K562 (cell line): ENCODE measurements around the gene GSC. TPM values are rescaled to one million over a fixed set of nuclear protein-coding genes. Genes with fewer than 3 reads are reported as not detected.

ENCODE experiments used
- ATAC-seq: fragments of 200-7000 bp; cut with Tn5 transposase; 3 replicates; pipeline ENCODE4 v1.9.1; 2020; ENCODE audit warnings: moderate library complexity
- BruUV-seq: library from RNA; stranded (reverse); fragments of 400-500 nt; replicated peaks from 2 replicates; lab custom pipeline; 2021; lab: Mats Ljungman, UMichigan
- CTCF ChIA-PET: fragments of 300-600 bp; formaldehyde crosslinking; extraction: SDS; loops from one replicate; lab custom pipeline; 2021; ENCODE audit warnings: low intra/inter-chr PET ratio; lab: Yijun Ruan, JAX
- POLR2A ChIA-PET: fragments of 300-600, 350-650 bp; sonication (Branson Sonifier 250); formaldehyde crosslinking; extraction: SDS; loops from one replicate; lab custom pipeline; 2021; ENCODE audit warnings: antibody characterized with exemption, inconsistent platforms; lab: Yijun Ruan, JAX
- DNase-seq, 4 experiments: peaks; one replicate each; pipeline versions ENCODE4 v3.0.0 to v3.0.0-alpha.2; 2011 to 2018; ENCODE audit warnings: low spot score in 3 of 4, mixed read lengths in 3 of 4; ENCODE audit errors: extremely low read depth in 1 of 4
- FAIRE-seq: peaks from 2 replicates; lab custom pipeline; 2011; peaks lifted over from hg19 to GRCh38; lab: Jason Lieb, UNC
- H2AFZ ChIP-seq: 2 replicates; pipeline ENCODE4 v1.6.0; 2011; ENCODE audit warnings: low read depth, low read length, control low read depth, inconsistent platforms
- H3K27ac ChIP-seq: fragments of 200-600 bp; 3 replicates; pipeline ENCODE4 v1.8.0; 2011; ENCODE audit warnings: low read depth, mild to moderate bottlenecking, control low read depth, inconsistent platforms, low read length, moderate library complexity, mixed read lengths; ENCODE audit errors: extremely low read depth
- H3K27me3 ChIP-seq, 2 experiments: fragments of 300-600 bp in 1 of 2; 2 replicates in 1 of 2; 3 replicates in 1 of 2; pipeline versions ENCODE4 v1.6.0 to v1.8.0; 2011; ENCODE audit warnings: inconsistent platforms in 2 of 2, low read length in 2 of 2, mild to moderate bottlenecking in 1 of 2, mixed read lengths in 1 of 2, moderate library complexity in 1 of 2; ENCODE audit not compliant: control insufficient read depth in 2 of 2, insufficient read depth in 2 of 2
- H3K36me3 ChIP-seq: fragments of 300-600 bp; 3 replicates; pipeline ENCODE4 v1.8.0; 2011; ENCODE audit warnings: mild to moderate bottlenecking, low read length, inconsistent platforms; ENCODE audit not compliant: control insufficient read depth, insufficient read depth
- H3K4me1 ChIP-seq, 2 experiments: fragments of 200-600 bp in 1 of 2; replicated peaks in 1 of 2; 2 replicates in 1 of 2; 3 replicates in 1 of 2; pipeline versions ENCODE4 v1.5.1 to v1.8.0; 2011; ENCODE audit warnings: inconsistent platforms in 2 of 2, low read length in 2 of 2, mild to moderate bottlenecking in 1 of 2, mixed read lengths in 1 of 2, moderate library complexity in 1 of 2; ENCODE audit not compliant: control insufficient read depth in 2 of 2, insufficient read depth in 2 of 2
- H3K4me2 ChIP-seq: 2 replicates; pipeline ENCODE4 v1.6.1; 2011; ENCODE audit warnings: low read length, control low read depth, inconsistent platforms, mixed read lengths; ENCODE audit not compliant: insufficient read depth
- H3K4me3 ChIP-seq: fragments of 200-600 bp; sonication (generic), shearing (Covaris generic); 2 replicates; pipeline ENCODE4 v1.5.1; 2016; ENCODE audit warnings: control low read depth, inconsistent platforms
- H3K79me2 ChIP-seq: fragments of 200-600 bp; 3 replicates; pipeline ENCODE4 v1.8.0; 2011; ENCODE audit warnings: low read length, inconsistent platforms; ENCODE audit not compliant: control insufficient read depth, insufficient read depth
- H3K9ac ChIP-seq, 2 experiments: 2 replicates each; pipeline versions ENCODE4 v1.6.0 to v1.6.1; 2011; ENCODE audit warnings: low read depth in 2 of 2, low read length in 2 of 2, control low read depth in 1 of 2, inconsistent platforms in 1 of 2, mild to moderate bottlenecking in 1 of 2, mixed read lengths in 1 of 2; ENCODE audit not compliant: insufficient read depth in 1 of 2
- H3K9me1 ChIP-seq: one replicate; pipeline ENCODE4 v1.6.0; 2011; ENCODE audit warnings: inconsistent platforms, mild to moderate bottlenecking, low read length, moderate library complexity; ENCODE audit not compliant: control insufficient read depth, insufficient read depth
- H3K9me3 ChIP-seq: replicated peaks from 2 replicates; pipeline ENCODE4 v1.5.1; 2011; ENCODE audit warnings: low read depth, low read length, inconsistent platforms; ENCODE audit not compliant: control insufficient read depth, insufficient read depth
- H4K20me1 ChIP-seq: replicated peaks from 2 replicates; pipeline ENCODE4 v1.6.1; 2011; ENCODE audit warnings: low read length, inconsistent platforms, mixed read lengths; ENCODE audit not compliant: control insufficient read depth, insufficient read depth
- ATF2 ChIP-seq: sonication (generic); formaldehyde crosslinking; IDR thresholded peaks from 2 replicates; pipeline ENCODE4 v1.8.1; 2022; ENCODE audit warnings: missing genetic modification reagents
- CBX1 ChIP-seq: sonication (generic); IDR thresholded peaks from 2 replicates; pipeline ENCODE4 v1.6.1; 2016; ENCODE audit warnings: antibody characterized with exemption, low read depth, mild to moderate bottlenecking
- CGGBP1 ChIP-seq: fragments of 250-450 bp; sonication (Bioruptor Pico); IDR thresholded peaks from 2 replicates; pipeline ENCODE4 v1.9.0; 2021; ENCODE audit warnings: mild to moderate bottlenecking
- E2F8 ChIP-seq: fragments of 450-650 bp; IDR thresholded peaks from 2 replicates; pipeline ENCODE4 v1.7.1; 2018; ENCODE audit warnings: mild to moderate bottlenecking, low read depth; ENCODE audit not compliant: partially characterized antibody
- ELF2 ChIP-seq: fragments of 250-450 bp; sonication (Bioruptor Pico); IDR thresholded peaks from 2 replicates; pipeline ENCODE4 v1.5.0; 2021; ENCODE audit warnings: mild to moderate bottlenecking
- HMG20A ChIP-seq: fragments of 450-650 bp; formaldehyde crosslinking; conservative IDR thresholded peaks from 2 replicates; pipeline ENCODE4 v1.4.0; 2020; ENCODE audit warnings: mild to moderate bottlenecking, mixed read lengths
- HMG20B ChIP-seq: fragments of 250-450 bp; sonication (Bioruptor Pico); IDR thresholded peaks from 2 replicates; pipeline ENCODE4 v1.5.0; 2021; ENCODE audit warnings: mild to moderate bottlenecking
- HMGN3 ChIP-seq: IDR thresholded peaks from 2 replicates; pipeline ENCODE4 v1.6.1; 2011; ENCODE audit warnings: borderline replicate concordance, low read depth, mild to moderate bottlenecking, mixed read lengths, low read length; ENCODE audit not compliant: insufficient read length; ENCODE audit errors: extremely low read depth
- NFYB ChIP-seq: IDR thresholded peaks from 2 replicates; pipeline ENCODE4 v1.6.1; 2011; ENCODE audit warnings: mild to moderate bottlenecking, moderate library complexity; ENCODE audit not compliant: insufficient read length; ENCODE audit errors: extremely low read depth
- RBBP5 ChIP-seq: fragments of 200-600 bp; sonication (generic); IDR thresholded peaks from 2 replicates; pipeline ENCODE4 v1.6.1; 2012; ENCODE audit warnings: borderline replicate concordance, mild to moderate bottlenecking, low read length, control low read depth, inconsistent platforms; ENCODE audit not compliant: insufficient read depth, poor library complexity, severe bottlenecking
- RBM34 ChIP-seq: fragments of 200-400 bp; formaldehyde crosslinking; IDR thresholded peaks from 2 replicates; pipeline ENCODE4 v1.6.1; 2018; ENCODE audit warnings: low read length, borderline replicate concordance; ENCODE audit not compliant: insufficient read depth
- RFX1 ChIP-seq: fragments of 450-650 bp; IDR thresholded peaks from 2 replicates; pipeline ENCODE4 v1.6.1; 2016; ENCODE audit warnings: mild to moderate bottlenecking, moderate library complexity
- ZBTB43 ChIP-seq: sonication (generic); formaldehyde crosslinking; IDR thresholded peaks from 2 replicates; pipeline ENCODE4 v1.8.0; 2023; ENCODE audit warnings: mild to moderate bottlenecking, missing genetic modification reagents
- ZNF740 ChIP-seq, 3 experiments: fragments of 200-800 bp in 1 of 3; sonication (Bioruptor generic) in 1 of 3; sonication (generic) in 1 of 3; formaldehyde crosslinking in 1 of 3; IDR thresholded peaks; 2 replicates each; pipeline versions ENCODE4 v1.6.1 to v1.8.0; 2016 to 2022; ENCODE audit warnings: mild to moderate bottlenecking in 2 of 3, missing compliant biosample characterization in 2 of 3, missing genetic modification characterization in 2 of 3, missing genetic modification reagents in 1 of 3
- WGBS: fragments of 100-300 bp; shearing (Covaris generic); methylation state at CpG from one replicate; pipeline ENCODE4 v1.1.6; 2016; ENCODE audit warnings: low coverage, mixed read lengths; ENCODE audit not compliant: insufficient coverage; ENCODE audit errors: missing lambda C conversion rate; 5-methylcytosine and 5-hydroxymethylcytosine counted together
- in situ Hi-C: fragments of 300-500 bp; cut with MboI; formaldehyde crosslinking; loops from 4 replicates; pipeline ENCODE4 v1.15.0; 2018; ENCODE audit warnings: inconsistent platforms, mixed read lengths
- intact Hi-C: fragments of 100-400 bp; cut with micrococcal nuclease; formaldehyde crosslinking; loops from 2 replicates; pipeline ENCODE4 v1.14.2; 2022
- polyA plus RNA-seq, 8 experiments: library from polyadenylated mRNA; depleted of rRNA in 4 of 8; stranded (reverse) in 5 of 8; unstranded in 3 of 8; fragments of >200 nt; fragmentation: Nextera tagmentation in 2 of 8; fragmentation: Illumina TruSeq in 1 of 8; extraction: Ambion mirVana in 2 of 8; extraction: Trizol in 1 of 8; gene quantifications; 2 replicates each; pipeline versions ENCODE4 v1.2.1 to v1.2.3, GENCODE V29; 2011 to 2014; ENCODE audit warnings: inconsistent platforms in 1 of 8, missing spikeins in 1 of 8
- total RNA-seq, 7 experiments: library from RNA; depleted of rRNA in 6 of 7; stranded (reverse); fragments of >200 nt in 6 of 7; fragmentation: Illumina TruSeq in 2 of 7; extraction: Trizol in 2 of 7; gene quantifications; 2 replicates each; pipeline versions ENCODE4 v1.2.1 to v1.2.3, GENCODE V29; 2011 to 2021; ENCODE audit warnings: low replicate concordance in 1 of 7

The GSC gene
- total and polyA plus RNA-seq, 9 of the 15 experiments (the other 6 are each of a cell fraction or from before 2014, with no cell fraction given), result not detected

- 5% methylated on average over 33 of the region's 36 CpGs for WGBS
- no peak for ATAC-seq
- no peak for FAIRE-seq
- H3K9ac ChIP-seq, result no peak overlapping the region
- intact Hi-C loops (no loop called here), in situ Hi-C loops (no loop called here)
- H3K36me3 ChIP-seq, result no peaks in the 10 kb centered on the region
- TF ChIP-seq CBX1, result no peak
- no peak for TF ChIP-seq RBBP5
- TF ChIP-seq HMG20A, result no peak
- no peak for TF ChIP-seq RBM34
- no peak for TF ChIP-seq RFX1
- no peak for TF ChIP-seq HMG20B (CRISPR knock-in tag)
- TF ChIP-seq ELF2 (CRISPR knock-in tag), result no peak
- no peak for TF ChIP-seq CGGBP1 (CRISPR knock-in tag)
- no peak for TF ChIP-seq ATF2 (CRISPR knock-in tag)
- TF ChIP-seq ZBTB43 (CRISPR knock-in tag), result no peak
- no peak for TF ChIP-seq NFYB
- TF ChIP-seq HMGN3, result no peak
- TF ChIP-seq ZNF740 (CRISPR knock-in tag; IDR thresholded peaks at IDR 0.05), result no peak
- TF ChIP-seq ZNF740 (tag; IDR thresholded peaks at IDR 0.05), result no peak
- TF ChIP-seq E2F8, result no peak
- no peak overlapping the region for H3K27ac ChIP-seq
- no peak overlapping the region for H3K4me3 ChIP-seq
- H3K79me2 ChIP-seq, result no peaks in the 10 kb centered on the region
- BruUV-seq, result no TSS peak
- no peak overlapping the region for H2AFZ ChIP-seq
- peaks cover 0 to 48% of the 10 kb centered on the region in 2 experiments; a peak in 3 of 5 replicates for H3K27me3 ChIP-seq
- no peaks in the 10 kb centered on the region for H3K9me1 ChIP-seq
- no peak overlapping the region for H3K4me2 ChIP-seq
- CTCF ChIA-PET, result no interaction called here
- no peak for DNase-seq
- POLR2A ChIA-PET, result no interaction called here
- H3K4me1 ChIP-seq, result peaks cover 0 to 5% of the 10 kb centered on the region in 2 experiments; a peak in 1 of 5 replicates
- H3K9me3 ChIP-seq, result no peaks in the 10 kb centered on the region
- no peaks in the 10 kb centered on the region for H4K20me1 ChIP-seq
Measured at GRCh38 chr14:94773655-94774343, 3.9 kb upstream of the GSC start.
